ENCODE measurements around the gene PDCD10.

GRCh38 chr3:167668651-167669050 lies 66.0 kb downstream of the PDCD10 start:
- TF ChIP-seq CTCF (IDR thresholded peaks at IDR 0.05; ENCODE audit: poor library complexity) = no peak
- no peak for TF ChIP-seq EZH2 (IDR thresholded peaks at IDR 0.05; ENCODE audit: borderline replicate concordance)
